Fibroblast of lung (primary cell): Measurements from ENCODE around the gene ANKRD35. TPM values are rescaled to one million over a fixed set of nuclear protein-coding genes. Genes with fewer than 3 reads are reported as not detected.

Experiments used
- DNase-seq, 2 donors: peaks; one replicate each; pipeline versions ENCODE4 v3.0.0 to v3.0.0-alpha.2; 2010; ENCODE audit warnings: low read depth in 2 of 2
- H2AFZ ChIP-seq: 2 replicates; pipeline ENCODE4 v1.5.1; 2012; ENCODE audit warnings: low read length, control low read depth, inconsistent platforms
- H3K27ac ChIP-seq: 2 replicates; pipeline ENCODE4 v1.5.1; 2011; ENCODE audit warnings: low read length, control low read depth; ENCODE audit not compliant: insufficient read depth
- H3K27me3 ChIP-seq: 2 replicates; pipeline ENCODE4 v1.5.1; 2011; ENCODE audit warnings: mild to moderate bottlenecking, low read length; ENCODE audit not compliant: control insufficient read depth, insufficient read depth
- H3K36me3 ChIP-seq: 2 replicates; pipeline ENCODE4 v1.5.1; 2011; ENCODE audit warnings: low read length; ENCODE audit not compliant: control insufficient read depth, insufficient read depth
- H3K4me1 ChIP-seq: 2 replicates; pipeline ENCODE4 v1.5.1; 2011; ENCODE audit warnings: low read length; ENCODE audit not compliant: control insufficient read depth, insufficient read depth; ENCODE audit errors: extremely low read depth
- H3K4me2 ChIP-seq: 2 replicates; pipeline ENCODE4 v1.5.1; 2011; ENCODE audit warnings: low read length, control low read depth; ENCODE audit not compliant: insufficient read depth; ENCODE audit errors: extremely low read depth
- H3K4me3 ChIP-seq, 4 experiments: fragments of 200-600 bp in 1 of 4; sonication (generic) in 1 of 4; replicated peaks in 1 of 4; 2 replicates each; pipeline ENCODE4 v1.5.1; 2011 to 2016; ENCODE audit warnings: low read length in 4 of 4, low read depth in 3 of 4, mild to moderate bottlenecking in 3 of 4, control low read depth in 2 of 4, inconsistent platforms in 1 of 4, mixed read lengths in 1 of 4; ENCODE audit not compliant: insufficient read depth in 1 of 4; ENCODE audit errors: control extremely low read depth in 1 of 4
- H3K79me2 ChIP-seq: 2 replicates; pipeline ENCODE4 v1.5.1; 2012; ENCODE audit warnings: mild to moderate bottlenecking, low read length, inconsistent platforms; ENCODE audit not compliant: control insufficient read depth, insufficient read depth
- H3K9ac ChIP-seq: 2 replicates; pipeline ENCODE4 v1.5.1; 2011; ENCODE audit warnings: mild to moderate bottlenecking, low read length, control low read depth; ENCODE audit not compliant: insufficient read depth
- H3K9me3 ChIP-seq: 2 replicates; pipeline ENCODE4 v1.5.1; 2012; ENCODE audit warnings: low read depth, low read length; ENCODE audit not compliant: control insufficient read depth, insufficient read depth
- H4K20me1 ChIP-seq: 2 replicates; pipeline ENCODE4 v1.5.1; 2011; ENCODE audit warnings: low read length; ENCODE audit not compliant: control insufficient read depth, insufficient read depth; ENCODE audit errors: extremely low read depth
- CTCF ChIP-seq, 2 donors: IDR thresholded peaks in 1 of 2; conservative IDR thresholded peaks in 1 of 2; 1 replicate in 1 of 2; 2 replicates in 1 of 2; pipeline ENCODE4 v1.5.1; 2011 to 2012; ENCODE audit warnings: low read length in 2 of 2, control low read depth in 1 of 2, inconsistent platforms in 1 of 2, low read depth in 1 of 2, mild to moderate bottlenecking in 1 of 2
- EZH2 ChIP-seq: IDR thresholded peaks from 2 replicates; pipeline ENCODE4 v1.5.1; 2012; ENCODE audit warnings: low read length, control low read depth, mild to moderate bottlenecking; ENCODE audit errors: missing control alignments
- polyA plus RNA-seq, 2 donors: library from polyadenylated mRNA; depleted of rRNA in 1 of 2; stranded (reverse) in 1 of 2; unstranded in 1 of 2; fragments of >200 nt; gene quantifications; 2 replicates each; pipeline ENCODE4 v1.2.1, GENCODE V29; 2011 to 2012; ENCODE audit warnings: missing spikeins in 1 of 2
- total RNA-seq: library from RNA; depleted of rRNA; stranded (reverse); fragments of >200 nt; gene quantifications from 2 replicates; pipeline ENCODE4 v1.2.1, GENCODE V29; 2014

Gene ANKRD35
- total and polyA plus RNA-seq, 2 donors (not counting 1 experiment from before 2014, with no cell fraction given) = 0.65 to 4.5 TPM

- Histone ChIP-seq H3K4me3 (peak overlapping the region; percentile 1 to 40 (median 10)), H2AFZ (peak overlapping the region; percentile 28), H3K27me3 (no peaks in the 10 kb centered on the region), H3K36me3 (no peaks in the 10 kb centered on the region), H3K4me2 (peak overlapping the region; percentile 83), H4K20me1 (no peaks in the 10 kb centered on the region), H3K9ac (peak overlapping the region; percentile 39), H3K79me2 (no peaks in the 10 kb centered on the region), H3K4me1 (peaks cover 19% of the 10 kb centered on the region), H3K9me3 (no peaks in the 10 kb centered on the region), H3K27ac (peak overlapping the region; percentile 90)
- TF ChIP-seq EZH2 (no peak), CTCF (conservative IDR thresholded peaks at IDR 0.05 in 1 of 2, IDR thresholded peaks at IDR 0.05 in 1 of 2; ENCODE audit: low read depth in 1 of 2, low read length in 2 of 2) (no peak)
- peak; percentile 69 to 72 for DNase-seq
Measured at GRCh38 chr1:145892486-145893087, 6.9 kb upstream of the ANKRD35 start.

- no peaks in the 10 kb centered on the region for H3K9me3 ChIP-seq
- no peaks in the 10 kb centered on the region for H4K20me1 ChIP-seq
- peak overlapping the region; percentile 90 for H3K27ac ChIP-seq
- H3K4me1 ChIP-seq = peaks cover 19% of the 10 kb centered on the region
- peak overlapping the region; percentile 1 to 40 (median 10) for H3K4me3 ChIP-seq
- H3K27me3 ChIP-seq = no peaks in the 10 kb centered on the region
- H3K9ac ChIP-seq = no peak overlapping the region
- peak; percentile 99 to 100 for DNase-seq
- no peaks in the 10 kb centered on the region for H3K36me3 ChIP-seq
- H2AFZ ChIP-seq = peak overlapping the region; percentile 64
- no peaks in the 10 kb centered on the region for H3K79me2 ChIP-seq
- peak overlapping the region; percentile 83 for H3K4me2 ChIP-seq
- TF ChIP-seq CTCF (conservative IDR thresholded peaks at IDR 0.05 in 1 of 2, IDR thresholded peaks at IDR 0.05 in 1 of 2; ENCODE audit: low read depth in 1 of 2, low read length in 2 of 2) (peak; percentile 95 to 97), EZH2 (no peak)
Measured at GRCh38 chr1:145891587-145892485, 6.2 kb upstream of the ANKRD35 start.

GRCh38 chr1:145891143-145891542 lies 5.5 kb upstream of the ANKRD35 start:
- Histone ChIP-seq H3K79me2 (no peaks in the 10 kb centered on the region), H3K27ac (peak overlapping the region; percentile 90), H3K27me3 (no peaks in the 10 kb centered on the region), H3K4me1 (peaks cover 19% of the 10 kb centered on the region), H4K20me1 (no peaks in the 10 kb centered on the region), H3K4me2 (no peak overlapping the region), H3K4me3 (no peak overlapping the region), H3K9me3 (no peaks in the 10 kb centered on the region), H3K36me3 (no peaks in the 10 kb centered on the region), H3K9ac (no peak overlapping the region), H2AFZ (peak overlapping the region; percentile 22)
- peak; percentile 39 to 75 for DNase-seq
- TF ChIP-seq CTCF (conservative IDR thresholded peaks at IDR 0.05 in 1 of 2, IDR thresholded peaks at IDR 0.05 in 1 of 2; ENCODE audit: low read depth in 1 of 2, low read length in 2 of 2) (no peak), EZH2 (no peak)
